T-helper 1 cell treated with Interleukin-12 subunit alpha and Interleukin-12 subunit beta and Interleukin-4 antibody, amounts not matched to agents 30 μg/mL and 1 μg/mL, for 36 hours (primary cell): Measurements from ENCODE around the gene KIAA1191.
"Not testable (repeated sequence)": the region's sequence is repeated elsewhere in the genome, so short reads cannot be mapped to it uniquely, and the experiment has no call there.

Experiments
- H3K27ac Mint-ChIP-seq: one replicate; pipeline ENCODE4 v1.8.0; 2021; ENCODE audit warnings: mild to moderate bottlenecking, mixed read lengths
- H3K27me3 Mint-ChIP-seq: one replicate; pipeline ENCODE4 v1.8.0; 2021; ENCODE audit warnings: low read depth, mixed read lengths
- H3K36me3 Mint-ChIP-seq: one replicate; pipeline ENCODE4 v1.8.0; 2021; ENCODE audit warnings: low read depth, mixed read lengths
- H3K4me1 Mint-ChIP-seq: one replicate; pipeline ENCODE4 v1.8.0; 2021; ENCODE audit warnings: low read depth, mixed read lengths
- H3K4me3 Mint-ChIP-seq: one replicate; pipeline ENCODE4 v1.8.0; 2021; ENCODE audit warnings: mild to moderate bottlenecking, moderate library complexity, mixed read lengths
- H3K9me3 Mint-ChIP-seq: one replicate; pipeline ENCODE4 v1.8.0; 2021; ENCODE audit warnings: mixed read lengths

Gene KIAA1191

DNA sequence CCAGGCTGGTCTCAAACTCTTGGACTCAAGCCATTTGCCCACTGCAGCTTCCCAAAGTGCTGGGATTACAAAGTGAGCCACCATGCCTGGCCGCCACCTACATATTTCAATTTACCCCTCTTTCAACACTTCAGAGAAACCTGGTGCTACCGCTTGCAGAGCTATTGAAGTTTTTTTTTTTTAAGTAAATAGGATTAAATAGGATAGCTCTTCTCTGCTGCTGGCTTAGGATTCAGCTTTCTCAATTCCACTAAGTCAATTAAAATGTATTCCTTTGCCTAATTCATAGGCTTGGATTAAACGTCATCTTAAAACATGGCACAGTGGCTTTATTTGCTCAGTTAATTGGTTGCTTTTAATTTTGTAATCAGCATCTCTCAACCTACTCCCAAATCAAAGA is 41.0 kb downstream of the KIAA1191 start:
- Mint-ChIP-seq H3K36me3 (peaks cover 18% of the 10 kb centered on the region), H3K4me1 (no peaks in the 10 kb centered on the region), H3K27ac (peak overlapping the region; percentile 46), H3K4me3 (no peak overlapping the region), H3K27me3 (no peaks in the 10 kb centered on the region), H3K9me3 (no peaks in the 10 kb centered on the region)

DNA sequence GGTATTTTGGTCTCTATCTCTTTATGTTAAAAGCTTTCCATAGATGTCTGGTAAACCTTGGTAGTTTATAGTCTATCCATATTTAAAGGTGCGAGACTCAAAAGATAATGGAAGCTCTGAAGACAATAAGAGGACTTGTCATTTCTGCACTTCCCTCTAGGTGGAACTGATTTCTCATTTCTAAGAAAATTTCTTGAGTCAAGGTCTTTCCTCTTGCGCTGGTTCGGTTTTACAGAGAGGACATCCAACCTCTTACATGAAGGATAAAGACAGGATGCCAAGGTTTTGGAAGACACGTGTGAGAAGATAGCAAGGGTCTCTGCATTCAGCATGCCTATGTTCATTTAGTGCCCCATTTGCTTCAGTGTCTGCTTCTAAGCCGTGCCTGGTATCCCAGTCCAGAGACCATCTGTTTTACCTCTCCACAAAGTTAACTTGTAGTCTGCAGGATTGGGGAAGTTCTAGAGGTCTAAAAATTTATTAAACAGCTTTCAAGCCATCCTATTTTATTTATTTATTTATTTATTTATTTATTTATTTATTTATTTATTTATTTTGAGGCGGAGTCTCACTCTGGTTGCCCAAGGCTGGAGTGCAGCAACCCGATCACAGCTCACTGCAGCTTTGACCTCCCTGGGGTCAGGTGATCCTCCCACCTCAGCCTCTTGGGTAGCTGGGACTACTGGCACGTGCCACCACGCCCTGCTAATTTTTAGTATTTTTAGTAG is 41.6 kb downstream of the KIAA1191 start:
- no peak overlapping the region for H3K4me3 Mint-ChIP-seq
- H3K36me3 Mint-ChIP-seq = peaks cover 23% of the 10 kb centered on the region
- H3K27me3 Mint-ChIP-seq = no peaks in the 10 kb centered on the region
- no peaks in the 10 kb centered on the region for H3K9me3 Mint-ChIP-seq
- H3K27ac Mint-ChIP-seq = no peak overlapping the region
- H3K4me1 Mint-ChIP-seq = no peaks in the 10 kb centered on the region

DNA sequence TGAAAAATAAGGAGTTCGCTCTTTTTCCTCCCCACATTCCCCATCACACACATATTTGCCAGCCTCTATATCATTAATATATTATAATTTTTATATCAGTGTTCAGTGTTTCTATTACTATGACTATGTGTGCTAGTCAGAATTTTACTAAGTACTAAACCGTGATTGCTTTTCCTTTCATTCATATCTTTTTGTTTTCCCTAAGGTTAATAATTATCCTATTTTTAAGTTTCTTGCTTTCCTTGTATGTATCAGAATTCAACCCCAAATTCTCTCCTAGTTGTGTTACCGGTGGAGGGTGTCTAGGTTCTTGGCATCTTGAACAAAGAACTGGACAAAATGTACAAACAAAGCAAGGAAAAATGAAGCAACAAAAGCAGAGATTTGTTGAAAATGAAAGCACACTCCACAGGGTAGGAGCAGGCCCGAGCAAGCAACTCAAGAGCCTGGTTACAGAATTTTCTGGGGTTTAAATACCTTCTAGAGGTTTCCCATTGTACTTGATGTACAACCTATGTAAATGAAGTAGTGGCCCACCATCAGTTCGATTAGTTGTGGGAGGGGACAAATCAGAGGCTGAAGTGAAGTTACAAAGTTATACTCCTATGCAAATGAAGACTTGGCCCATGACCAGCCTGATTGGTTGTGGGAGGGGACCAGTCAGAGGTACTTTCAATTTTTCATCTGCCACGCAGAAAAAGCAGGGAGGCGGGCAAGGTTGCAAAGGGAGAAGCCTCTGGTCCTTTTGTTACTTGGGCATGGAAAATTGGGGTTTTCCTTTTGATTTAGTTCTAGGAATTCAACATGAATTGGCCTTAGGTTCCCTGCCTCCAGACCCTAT is 43.8 kb downstream of the KIAA1191 start:
- Mint-ChIP-seq H3K4me3 (no peak overlapping the region), H3K9me3 (no peaks in the 10 kb centered on the region), H3K27me3 (no peaks in the 10 kb centered on the region), H3K4me1 (no peaks in the 10 kb centered on the region), H3K36me3 (peaks cover 32% of the 10 kb centered on the region), H3K27ac (peak overlapping the region; percentile 11)

- H3K36me3 Mint-ChIP-seq = peaks cover 42% of the 10 kb centered on the region
- H3K9me3 Mint-ChIP-seq, H3K27me3 Mint-ChIP-seq, H3K4me1 Mint-ChIP-seq, H3K4me3 Mint-ChIP-seq, H3K27ac Mint-ChIP-seq: not testable (repeated sequence)
These were observed 56.2 kb downstream of the KIAA1191 start for GRCh38 chr5:176305356-176305755.
